HEK293 (cell line): ENCODE results near the gene PCSK2.

Experiments
- CTCF ChIA-PET: fragments of 350-600 bp; formaldehyde crosslinking; extraction: SDS; loops from one replicate; lab custom pipeline; 2021; ENCODE audit warnings: antibody characterized with exemption; lab: Yijun Ruan, JAX
- POLR2A ChIA-PET: fragments of 300-600 bp; formaldehyde crosslinking; extraction: SDS; loops from one replicate; lab custom pipeline; 2020; ENCODE audit warnings: antibody characterized with exemption, inconsistent platforms; lab: Yijun Ruan, JAX
- H3K27ac ChIP-seq: fragments of 200-500 bp; sonication (Bioruptor generic); 2 replicates; pipeline ENCODE4 v1.5.1; 2014; ENCODE audit warnings: low read depth, low read length, control low read depth, inconsistent platforms; ENCODE audit errors: extremely low read depth
- H3K36me3 ChIP-seq, 2 experiments: fragments of 200-500 bp in 1 of 2; sonication (Bioruptor generic) in 1 of 2; 1 replicate in 1 of 2; 2 replicates in 1 of 2; pipeline ENCODE4 v1.5.1; 2014 to 2017; ENCODE audit warnings: inconsistent platforms in 2 of 2, low read length in 2 of 2; ENCODE audit not compliant: control insufficient read depth in 2 of 2, insufficient read depth in 1 of 2
- H3K4me1 ChIP-seq: fragments of 200-500 bp; sonication (Bioruptor generic); 2 replicates; pipeline ENCODE4 v1.5.1; 2014; ENCODE audit warnings: mild to moderate bottlenecking, low read length, inconsistent platforms; ENCODE audit not compliant: control insufficient read depth, insufficient read depth
- H3K4me3 ChIP-seq: 2 replicates; pipeline ENCODE4 v1.5.1; 2011; ENCODE audit warnings: low read depth, mild to moderate bottlenecking, control low read depth, low read length, moderate library complexity
- H3K9me3 ChIP-seq: fragments of 200-500 bp; sonication (Bioruptor generic); 2 replicates; pipeline ENCODE4 v1.5.1; 2014; ENCODE audit warnings: low read depth, low read length, inconsistent platforms; ENCODE audit not compliant: control insufficient read depth, insufficient read depth
- GLI4 ChIP-seq: fragments of 450-650 bp; formaldehyde crosslinking; IDR thresholded peaks from 2 replicates; pipeline ENCODE4 v1.5.1; 2016; ENCODE audit warnings: missing biosample characterization, missing genetic modification characterization
- HOXC10 ChIP-seq: sonication (generic); formaldehyde crosslinking; IDR thresholded peaks from 2 replicates; pipeline ENCODE4 v1.8.1; 2023; ENCODE audit warnings: mild to moderate bottlenecking, missing genetic modification reagents
- SP3 ChIP-seq: fragments of 450-650 bp; formaldehyde crosslinking; IDR thresholded peaks from 2 replicates; pipeline ENCODE4 v1.5.1; 2016; ENCODE audit warnings: missing biosample characterization, missing genetic modification characterization
- ZEB2 ChIP-seq: fragments of 450-650 bp; formaldehyde crosslinking; IDR thresholded peaks from 2 replicates; pipeline ENCODE4 v1.5.1; 2016; ENCODE audit warnings: missing biosample characterization, missing genetic modification characterization
- ZFP3 ChIP-seq: fragments of 450-650 bp; formaldehyde crosslinking; IDR thresholded peaks from 2 replicates; pipeline ENCODE4 v1.5.1; 2016; ENCODE audit warnings: low read depth, missing biosample characterization, missing genetic modification characterization
- ZNF114 ChIP-seq: fragments of 450-650 bp; formaldehyde crosslinking; IDR thresholded peaks from 2 replicates; pipeline ENCODE4 v1.5.0; 2017; ENCODE audit warnings: missing biosample characterization, missing genetic modification characterization
- ZNF157 ChIP-seq: fragments of 450-650 bp; formaldehyde crosslinking; IDR thresholded peaks from 2 replicates; pipeline ENCODE4 v1.5.1; 2016; ENCODE audit warnings: missing biosample characterization, missing genetic modification characterization
- ZNF16 ChIP-seq: fragments of 450-650 bp; formaldehyde crosslinking; IDR thresholded peaks from 2 replicates; pipeline ENCODE4 v1.5.1; 2016; ENCODE audit warnings: low read depth, missing biosample characterization, missing genetic modification characterization
- ZNF169 ChIP-seq: fragments of 450-650 bp; formaldehyde crosslinking; IDR thresholded peaks from 2 replicates; pipeline ENCODE4 v1.5.1; 2016; ENCODE audit warnings: missing biosample characterization, missing genetic modification characterization
- ZNF184 ChIP-seq: fragments of 450-650 bp; IDR thresholded peaks from 2 replicates; pipeline ENCODE4 v1.5.1; 2018; ENCODE audit warnings: missing biosample characterization, mild to moderate bottlenecking, missing genetic modification characterization
- ZNF292 ChIP-seq: fragments of 450-650 bp; formaldehyde crosslinking; IDR thresholded peaks from 2 replicates; pipeline ENCODE4 v1.5.1; 2016; ENCODE audit warnings: low read depth, missing biosample characterization, missing genetic modification characterization, borderline replicate concordance
- ZNF433 ChIP-seq: fragments of 450-650 bp; formaldehyde crosslinking; IDR thresholded peaks from 2 replicates; pipeline ENCODE4 v1.5.1; 2016; ENCODE audit warnings: missing biosample characterization, missing genetic modification characterization, low read depth
- ZNF48 ChIP-seq: fragments of 450-650 bp; formaldehyde crosslinking; IDR thresholded peaks from 2 replicates; pipeline ENCODE4 v1.5.1; 2016; ENCODE audit warnings: missing biosample characterization, missing genetic modification characterization
- ZNF529 ChIP-seq: fragments of 450-650 bp; formaldehyde crosslinking; IDR thresholded peaks from 2 replicates; pipeline ENCODE4 v1.5.1; 2017; ENCODE audit warnings: missing genetic modification characterization, missing biosample characterization; ENCODE audit not compliant: insufficient replicate concordance
- ZNF548 ChIP-seq: fragments of 450-650 bp; formaldehyde crosslinking; IDR thresholded peaks from 2 replicates; pipeline ENCODE4 v1.5.1; 2016; ENCODE audit warnings: missing biosample characterization, missing genetic modification characterization
- ZNF558 ChIP-seq: fragments of 450-650 bp; formaldehyde crosslinking; IDR thresholded peaks from 2 replicates; pipeline ENCODE4 v1.5.1; 2016; ENCODE audit warnings: missing biosample characterization, missing genetic modification characterization
- ZNF776 ChIP-seq: fragments of 450-650 bp; formaldehyde crosslinking; IDR thresholded peaks from 2 replicates; pipeline ENCODE4 v1.5.0; 2017; ENCODE audit warnings: missing biosample characterization, missing genetic modification characterization, borderline replicate concordance
- ZNF791 ChIP-seq: fragments of 450-650 bp; formaldehyde crosslinking; IDR thresholded peaks from 2 replicates; pipeline ENCODE4 v1.5.1; 2016; ENCODE audit warnings: missing biosample characterization, missing genetic modification characterization
- ZSCAN16 ChIP-seq: fragments of 450-650 bp; formaldehyde crosslinking; IDR thresholded peaks from 2 replicates; pipeline ENCODE4 v1.5.1; 2016; ENCODE audit warnings: missing biosample characterization, missing genetic modification characterization
- TF ChIP-seq, protein P1 (sequence below): fragments of 450-650 bp; formaldehyde crosslinking; IDR thresholded peaks from 2 replicates; pipeline ENCODE4 v1.5.1; 2016; ENCODE audit warnings: missing biosample characterization, missing genetic modification characterization
- TF ChIP-seq, protein P2 (sequence below): fragments of 450-650 bp; formaldehyde crosslinking; IDR thresholded peaks from 2 replicates; pipeline ENCODE4 v1.5.1; 2017; ENCODE audit warnings: missing biosample characterization, missing genetic modification characterization
- TF ChIP-seq, protein P3 (sequence below): fragments of 450-650 bp; formaldehyde crosslinking; IDR thresholded peaks from 2 replicates; pipeline ENCODE4; 2016; ENCODE audit warnings: missing biosample characterization, missing genetic modification characterization
- TF ChIP-seq, protein P4 (sequence below): fragments of 450-650 bp; formaldehyde crosslinking; IDR thresholded peaks from 2 replicates; pipeline ENCODE4 v1.5.1; 2017; ENCODE audit warnings: missing biosample characterization, missing genetic modification characterization
- TF ChIP-seq, protein P5 (sequence below): fragments of 450-650 bp; IDR thresholded peaks from 2 replicates; pipeline ENCODE4 v1.5.1; 2018; ENCODE audit warnings: missing biosample characterization, mild to moderate bottlenecking, missing genetic modification characterization

Gene PCSK2

DNA sequence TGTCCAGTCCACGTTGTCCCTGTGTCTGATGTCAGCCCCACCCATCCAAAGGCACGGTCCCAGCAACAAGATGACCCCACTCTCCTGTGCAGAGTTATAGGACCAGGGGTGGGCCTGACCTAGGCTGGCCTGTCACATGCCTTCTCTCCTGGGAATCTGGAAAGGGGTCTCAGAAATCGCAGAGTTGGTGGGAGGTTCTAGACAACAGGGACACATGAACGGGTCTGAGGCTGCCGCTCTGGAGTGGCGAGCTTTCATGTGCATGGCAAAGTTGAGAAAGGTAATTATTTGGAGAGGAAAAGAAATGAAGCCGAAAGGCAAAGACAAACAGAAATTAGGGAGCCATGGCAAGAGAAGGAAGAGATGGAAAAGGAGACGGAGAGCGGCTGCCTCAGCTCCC is 274.9 kb downstream of the PCSK2 start:
- CTCF ChIA-PET = interaction anchor here (1.1 kb wide), 1 partner anchor 698 kb away, joined by 3 read pairs; no protein-coding TSS in a partner anchor
- POLR2A ChIA-PET = no interaction called here
- H3K4me1 ChIP-seq = no peaks in the 10 kb centered on the region
- no peaks in the 10 kb centered on the region for H3K9me3 ChIP-seq
- TF ChIP-seq ZFP3 (tag by site-specific recombination) (no peak), ZNF48 (tag by site-specific recombination) (no peak)
- TF ChIP-seq, all 188 proteins: peak for 0
- H3K36me3 ChIP-seq = no peaks in the 10 kb centered on the region
- H3K27ac ChIP-seq = no peak overlapping the region
- no peak overlapping the region for H3K4me3 ChIP-seq

DNA sequence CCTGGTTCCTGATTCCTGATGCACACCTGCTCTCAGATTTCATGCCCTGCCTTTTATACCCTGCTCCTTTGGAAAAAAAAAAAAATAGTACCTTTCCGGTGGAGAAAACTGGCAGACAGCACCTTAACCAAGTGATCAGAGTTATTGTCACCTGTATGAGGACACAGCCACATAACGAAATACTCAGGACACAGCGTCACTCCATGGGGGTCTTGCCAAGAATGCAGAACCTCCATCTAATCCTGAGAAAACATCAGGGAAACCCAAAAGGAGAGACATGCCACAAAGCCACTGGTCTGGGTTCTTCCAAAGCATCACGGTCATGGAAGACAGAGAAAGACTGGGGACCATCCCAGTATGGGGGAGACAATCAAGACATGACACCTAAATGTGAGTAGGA is 275.3 kb downstream of the PCSK2 start:
- TF ChIP-seq HOXC10 (CRISPR knock-in tag) = no peak
- TF ChIP-seq ZNF16 (tag by site-specific recombination) = no peak
- TF ChIP-seq, protein P1, sequence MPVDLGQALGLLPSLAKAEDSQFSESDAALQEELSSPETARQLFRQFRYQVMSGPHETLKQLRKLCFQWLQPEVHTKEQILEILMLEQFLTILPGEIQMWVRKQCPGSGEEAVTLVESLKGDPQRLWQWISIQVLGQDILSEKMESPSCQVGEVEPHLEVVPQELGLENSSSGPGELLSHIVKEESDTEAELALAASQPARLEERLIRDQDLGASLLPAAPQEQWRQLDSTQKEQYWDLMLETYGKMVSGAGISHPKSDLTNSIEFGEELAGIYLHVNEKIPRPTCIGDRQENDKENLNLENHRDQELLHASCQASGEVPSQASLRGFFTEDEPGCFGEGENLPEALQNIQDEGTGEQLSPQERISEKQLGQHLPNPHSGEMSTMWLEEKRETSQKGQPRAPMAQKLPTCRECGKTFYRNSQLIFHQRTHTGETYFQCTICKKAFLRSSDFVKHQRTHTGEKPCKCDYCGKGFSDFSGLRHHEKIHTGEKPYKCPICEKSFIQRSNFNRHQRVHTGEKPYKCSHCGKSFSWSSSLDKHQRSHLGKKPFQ = no peak
- TF ChIP-seq GLI4 (tag by site-specific recombination) = no peak
- no peak for TF ChIP-seq ZNF157 (tag by site-specific recombination)
- TF ChIP-seq ZSCAN16 (tag by site-specific recombination) = no peak
- TF ChIP-seq, protein P2, sequence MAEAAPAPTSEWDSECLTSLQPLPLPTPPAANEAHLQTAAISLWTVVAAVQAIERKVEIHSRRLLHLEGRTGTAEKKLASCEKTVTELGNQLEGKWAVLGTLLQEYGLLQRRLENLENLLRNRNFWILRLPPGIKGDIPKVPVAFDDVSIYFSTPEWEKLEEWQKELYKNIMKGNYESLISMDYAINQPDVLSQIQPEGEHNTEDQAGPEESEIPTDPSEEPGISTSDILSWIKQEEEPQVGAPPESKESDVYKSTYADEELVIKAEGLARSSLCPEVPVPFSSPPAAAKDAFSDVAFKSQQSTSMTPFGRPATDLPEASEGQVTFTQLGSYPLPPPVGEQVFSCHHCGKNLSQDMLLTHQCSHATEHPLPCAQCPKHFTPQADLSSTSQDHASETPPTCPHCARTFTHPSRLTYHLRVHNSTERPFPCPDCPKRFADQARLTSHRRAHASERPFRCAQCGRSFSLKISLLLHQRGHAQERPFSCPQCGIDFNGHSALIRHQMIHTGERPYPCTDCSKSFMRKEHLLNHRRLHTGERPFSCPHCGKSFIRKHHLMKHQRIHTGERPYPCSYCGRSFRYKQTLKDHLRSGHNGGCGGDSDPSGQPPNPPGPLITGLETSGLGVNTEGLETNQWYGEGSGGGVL = no peak
- no peak for TF ChIP-seq ZNF791 (tag by site-specific recombination)
- no peak for TF ChIP-seq ZNF558 (tag by site-specific recombination)
- TF ChIP-seq ZNF548 (tag by site-specific recombination) = no peak
- TF ChIP-seq, protein P3, sequence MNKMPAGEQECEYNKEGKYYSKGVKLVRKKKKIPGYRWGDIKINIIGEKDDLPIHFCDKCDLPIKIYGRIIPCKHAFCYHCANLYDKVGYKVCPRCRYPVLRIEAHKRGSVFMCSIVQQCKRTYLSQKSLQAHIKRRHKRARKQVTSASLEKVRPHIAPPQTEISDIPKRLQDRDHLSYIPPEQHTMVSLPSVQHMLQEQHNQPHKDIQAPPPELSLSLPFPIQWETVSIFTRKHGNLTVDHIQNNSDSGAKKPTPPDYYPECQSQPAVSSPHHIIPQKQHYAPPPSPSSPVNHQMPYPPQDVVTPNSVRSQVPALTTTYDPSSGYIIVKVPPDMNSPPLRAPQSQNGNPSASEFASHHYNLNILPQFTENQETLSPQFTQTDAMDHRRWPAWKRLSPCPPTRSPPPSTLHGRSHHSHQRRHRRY (tag by site-specific recombination) = no peak
- Histone ChIP-seq H3K4me3 (no peak overlapping the region), H3K9me3 (no peaks in the 10 kb centered on the region), H3K27ac (no peak overlapping the region), H3K4me1 (no peaks in the 10 kb centered on the region), H3K36me3 (no peaks in the 10 kb centered on the region)
- ChIA-PET CTCF (interaction anchor here (1.1 kb wide), 1 partner anchor 698 kb away, joined by 3 read pairs; no protein-coding TSS in a partner anchor), POLR2A (no interaction called here)

DNA sequence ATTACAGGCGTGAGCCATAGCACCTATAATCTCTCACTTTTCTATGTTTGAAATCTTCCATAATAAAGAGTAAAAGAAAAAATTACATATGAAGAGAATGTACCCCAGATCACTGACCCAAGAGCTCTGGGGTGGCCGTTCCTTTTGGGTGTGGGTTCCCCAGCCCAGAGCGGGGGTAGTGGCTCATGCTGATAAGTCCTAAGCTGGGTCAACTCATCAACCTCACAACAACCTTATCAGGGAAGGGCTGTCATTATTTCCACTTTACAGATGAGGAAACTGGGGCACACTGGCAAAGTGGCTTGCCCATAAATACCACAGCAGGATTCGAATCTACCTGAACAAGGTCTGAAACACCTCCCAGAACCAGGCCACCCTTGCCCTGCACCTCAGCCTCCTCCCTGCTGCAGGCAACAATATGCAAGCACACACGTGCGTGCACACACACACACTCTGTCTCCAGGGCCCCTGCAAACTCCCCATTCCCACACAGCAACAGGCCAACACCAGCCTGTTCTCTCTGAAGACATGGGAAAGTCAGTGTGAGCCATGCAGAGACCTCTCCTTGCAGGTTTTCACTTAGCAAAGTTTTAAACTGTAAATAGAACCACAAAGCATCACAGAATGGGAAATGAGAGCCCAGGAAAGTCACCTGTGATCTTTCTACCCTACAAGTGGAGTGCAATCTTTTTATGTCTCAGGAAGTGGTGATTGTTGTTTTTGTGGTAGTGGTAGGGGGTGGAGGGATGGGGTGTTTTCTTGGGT is 276.6 kb downstream of the PCSK2 start:
- Histone ChIP-seq H3K27ac (no peak overlapping the region), H3K9me3 (no peaks in the 10 kb centered on the region), H3K4me3 (no peak overlapping the region), H3K4me1 (no peaks in the 10 kb centered on the region), H3K36me3 (no peaks in the 10 kb centered on the region)
- ChIA-PET POLR2A (no interaction called here), CTCF (interaction anchor here (0.6 to 2.5 kb wide), 9 partner anchors 9 to 941 kb away, joined by 3 to 17 read pairs (median 6); no protein-coding TSS in a partner anchor)
- TF ChIP-seq ZEB2 (tag by site-specific recombination) = no peak
- no peak for TF ChIP-seq ZNF184 (tag by site-specific recombination)
- TF ChIP-seq ZNF529 (tag by site-specific recombination) = no peak
- TF ChIP-seq SP3 (tag by site-specific recombination) = no peak
- no peak for TF ChIP-seq ZNF169 (tag by site-specific recombination)
- no peak for TF ChIP-seq ZNF433 (tag by site-specific recombination)
- no peak for TF ChIP-seq ZNF114
- TF ChIP-seq, protein P4, sequence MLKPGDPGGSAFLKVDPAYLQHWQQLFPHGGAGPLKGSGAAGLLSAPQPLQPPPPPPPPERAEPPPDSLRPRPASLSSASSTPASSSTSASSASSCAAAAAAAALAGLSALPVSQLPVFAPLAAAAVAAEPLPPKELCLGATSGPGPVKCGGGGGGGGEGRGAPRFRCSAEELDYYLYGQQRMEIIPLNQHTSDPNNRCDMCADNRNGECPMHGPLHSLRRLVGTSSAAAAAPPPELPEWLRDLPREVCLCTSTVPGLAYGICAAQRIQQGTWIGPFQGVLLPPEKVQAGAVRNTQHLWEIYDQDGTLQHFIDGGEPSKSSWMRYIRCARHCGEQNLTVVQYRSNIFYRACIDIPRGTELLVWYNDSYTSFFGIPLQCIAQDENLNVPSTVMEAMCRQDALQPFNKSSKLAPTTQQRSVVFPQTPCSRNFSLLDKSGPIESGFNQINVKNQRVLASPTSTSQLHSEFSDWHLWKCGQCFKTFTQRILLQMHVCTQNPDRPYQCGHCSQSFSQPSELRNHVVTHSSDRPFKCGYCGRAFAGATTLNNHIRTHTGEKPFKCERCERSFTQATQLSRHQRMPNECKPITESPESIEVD (tag by site-specific recombination) = no peak
- TF ChIP-seq ZNF776 (tag by site-specific recombination) = no peak
- TF ChIP-seq, protein P5, sequence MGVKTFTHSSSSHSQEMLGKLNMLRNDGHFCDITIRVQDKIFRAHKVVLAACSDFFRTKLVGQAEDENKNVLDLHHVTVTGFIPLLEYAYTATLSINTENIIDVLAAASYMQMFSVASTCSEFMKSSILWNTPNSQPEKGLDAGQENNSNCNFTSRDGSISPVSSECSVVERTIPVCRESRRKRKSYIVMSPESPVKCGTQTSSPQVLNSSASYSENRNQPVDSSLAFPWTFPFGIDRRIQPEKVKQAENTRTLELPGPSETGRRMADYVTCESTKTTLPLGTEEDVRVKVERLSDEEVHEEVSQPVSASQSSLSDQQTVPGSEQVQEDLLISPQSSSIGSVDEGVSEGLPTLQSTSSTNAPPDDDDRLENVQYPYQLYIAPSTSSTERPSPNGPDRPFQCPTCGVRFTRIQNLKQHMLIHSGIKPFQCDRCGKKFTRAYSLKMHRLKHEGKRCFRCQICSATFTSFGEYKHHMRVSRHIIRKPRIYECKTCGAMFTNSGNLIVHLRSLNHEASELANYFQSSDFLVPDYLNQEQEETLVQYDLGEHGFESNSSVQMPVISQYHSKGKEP (tag by site-specific recombination) = no peak
- no peak for TF ChIP-seq ZNF292
